GM12864 (cell line): ENCODE measurements around the gene SH2D6.
"Not testable (repeated sequence)": the region's sequence is repeated elsewhere in the genome, so short reads cannot be mapped to it uniquely, and the experiment has no call there.

Experiments
- DNase-seq: peaks from one replicate; pipeline ENCODE4 v3.0.0-alpha.2; 2011; ENCODE audit warnings: low read depth
- H3K4me3 ChIP-seq: 2 replicates; pipeline ENCODE4 v1.5.1; 2011; ENCODE audit warnings: mild to moderate bottlenecking, low read depth, low read length, control low read depth
- CTCF ChIP-seq: IDR thresholded peaks from 2 replicates; pipeline ENCODE4 v1.5.1; 2011; ENCODE audit warnings: low read depth, mild to moderate bottlenecking, moderate library complexity, low read length, control low read depth, inconsistent platforms; ENCODE audit errors: missing control alignments

Gene SH2D6

GRCh38 chr2:85436836-85437487 is 18.4 kb downstream of the SH2D6 start:
- peak overlapping the region; percentile 50; the same call in 1 of the 2 replicates for H3K4me3 ChIP-seq
- TF ChIP-seq CTCF, result no peak
- no peak for DNase-seq

- TF ChIP-seq CTCF, result no peak
- DNase-seq, result no peak
Observed at GRCh38 chr2:85437488-85438200, 19.1 kb downstream of the SH2D6 start.

GRCh38 chr2:85438201-85439024 is 19.9 kb downstream of the SH2D6 start:
- TF ChIP-seq CTCF, result no peak
- DNase-seq, result no peak
- peak overlapping the region; percentile 50 for H3K4me3 ChIP-seq

More at GRCh38 chr2:85437488-85438200, 19.1 kb downstream of the SH2D6 start:
- H3K4me3 ChIP-seq, result peak overlapping the region; percentile 50

- H3K4me3 ChIP-seq, result no peak overlapping the region
- no peak for DNase-seq
- TF ChIP-seq CTCF, result no peak
Observed at GRCh38 chr2:85439025-85439472, 20.5 kb downstream of the SH2D6 start.

GRCh38 chr2:85439569-85439968 is 21.1 kb downstream of the SH2D6 start:
- H3K4me3 ChIP-seq, DNase-seq: not testable (repeated sequence)

- no peak for TF ChIP-seq CTCF
- DNase-seq, result no peak
- H3K4me3 ChIP-seq, result no peak overlapping the region
Observed at GRCh38 chr2:85439986-85440385, 21.5 kb downstream of the SH2D6 start.

GRCh38 chr2:85440729-85441128 is 22.2 kb downstream of the SH2D6 start:
- H3K4me3 ChIP-seq, result no peak overlapping the region
- no peak for DNase-seq
- no peak for TF ChIP-seq CTCF
